ENCODE measurements around the gene PAGR1. TPM values are rescaled to one million over a fixed set of nuclear protein-coding genes. Genes with fewer than 3 reads are reported as not detected.
A peak's percentile ranks its signal among the peaks of the same experiment; 100 is the strongest.

PAGR1 gene
- total and polyA plus RNA-seq, 2 donors (not counting 1 experiment from before 2014, with no cell fraction given) = 17.8 to 28.4 TPM

DNA sequence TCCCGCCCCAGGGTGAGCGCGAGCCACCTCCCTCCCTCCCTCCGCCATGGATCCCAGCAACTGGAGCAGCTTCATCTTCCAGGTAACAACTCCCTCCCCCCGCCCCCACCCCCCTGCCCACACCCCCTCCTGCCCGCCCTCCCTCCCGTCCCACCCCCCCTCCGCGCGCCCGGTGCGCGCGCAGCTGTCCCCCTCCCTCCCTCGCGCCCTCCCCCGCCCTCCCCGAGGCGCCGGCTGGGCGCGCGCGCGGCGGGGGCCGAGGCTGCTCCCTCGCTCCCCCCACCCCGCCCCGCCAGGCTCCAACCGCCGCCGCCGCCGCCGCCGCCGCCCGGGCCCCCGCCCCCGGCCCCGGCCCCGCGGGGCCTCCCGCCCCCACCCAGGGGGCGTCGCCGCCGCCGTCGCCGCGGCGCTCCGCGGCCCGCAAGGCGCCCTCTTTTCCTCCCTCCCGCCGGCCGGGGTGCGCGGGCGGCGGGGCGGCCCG is 9.8 kb upstream of the PAGR1 start, which contains the start of gene MAZ:
TSS of gene MAZ (plus strand) at position 431 of the 481 bp plus-strand sequence. CDS start 173 bp downstream, outside the sequence.
- intact Hi-C loops (cut with micrococcal nuclease) = loop anchor here (5.0 kb wide), 1 partner anchor 104 kb away; no protein-coding TSS in a partner anchor
- Histone ChIP-seq H3K36me3 (replicated peaks in 1 of 2; ENCODE audit: control extremely low read depth in 1 of 2, control insufficient read depth in 1 of 2, extremely low read depth in 1 of 2, insufficient read depth in 2 of 2, low read length in 1 of 2) (peaks cover 4 to 23% of the 10 kb centered on the region in 2 experiments), H4K20me1 (ENCODE audit: control insufficient read depth, insufficient read depth, low read length, poor library complexity, severe bottlenecking) (peaks cover 36% of the 10 kb centered on the region), H3K27me3 (replicated peaks in 1 of 4; ENCODE audit: control extremely low read depth in 1 of 4, control insufficient read depth in 3 of 4, insufficient read depth in 4 of 4, low read length in 3 of 4) (no peaks in the 10 kb centered on the region), H3K9me3 (ENCODE audit: control extremely low read depth in 1 of 3, control insufficient read depth in 2 of 3, insufficient read depth in 1 of 3, low read length in 2 of 3) (no peaks in the 10 kb centered on the region), H3K4me1 (ENCODE audit: control insufficient read depth in 2 of 2, insufficient read depth in 2 of 2, low read length in 2 of 2) (peaks cover 49 to 54% of the 10 kb centered on the region in 2 donors), H2AFZ (ENCODE audit: insufficient read depth, low read depth, low read length, poor library complexity, severe bottlenecking) (peak within 1 kb of the TSS; percentile 78), H3K9ac (ENCODE audit: low read length) (peak within 1 kb of the TSS; percentile 85), H3K4me2 (replicated peaks; ENCODE audit: low read depth, low read length, poor library complexity, severe bottlenecking) (peak within 1 kb of the TSS; percentile 99), H3K4me3 (ENCODE audit: control extremely low read depth in 1 of 5, extremely low read depth in 1 of 5, insufficient read depth in 1 of 5, low read depth in 2 of 5, low read length in 4 of 5) (peak within 1 kb of the TSS; percentile 25 to 95 (median 89)), H3K79me2 (ENCODE audit: control insufficient read depth, insufficient read depth, low read length) (peaks cover 37% of the 10 kb centered on the region), H3K27ac (ENCODE audit: low read length in 2 of 2) (peak within 1 kb of the TSS; percentile 89 to 91)
- peak within 1 kb of the TSS; percentile 100 for H3K27ac Mint-ChIP-seq
- ATAC-seq (ENCODE audit: low read depth) (peak; percentile 18), DNase-seq (peak; percentile 81)
- WGBS (ENCODE audit: insufficient coverage) = under 1% methylated on average over 19 of the region's 67 CpGs
- no peaks in the 10 kb centered on the region for H3K27me3 Mint-ChIP-seq
- ChIA-PET POLR2A (interaction anchor here (0.6 to 4.3 kb wide), 11 partner anchors 10 to 572 kb away, joined by 3 to 31 read pairs (median 5); partner anchors contain the start of genes C16orf54, KIF22 and PAGR1), CTCF (interaction anchor here (2.0 to 3.8 kb wide), 4 partner anchors 12 to 105 kb away, joined by 15 to 66 read pairs (median 38); partner anchors contain the start of genes KIF22, MVP and PAGR1)
- no peaks in the 10 kb centered on the region for H3K9me3 Mint-ChIP-seq (ENCODE audit: insufficient read depth)
- TF ChIP-seq, protein P1, sequence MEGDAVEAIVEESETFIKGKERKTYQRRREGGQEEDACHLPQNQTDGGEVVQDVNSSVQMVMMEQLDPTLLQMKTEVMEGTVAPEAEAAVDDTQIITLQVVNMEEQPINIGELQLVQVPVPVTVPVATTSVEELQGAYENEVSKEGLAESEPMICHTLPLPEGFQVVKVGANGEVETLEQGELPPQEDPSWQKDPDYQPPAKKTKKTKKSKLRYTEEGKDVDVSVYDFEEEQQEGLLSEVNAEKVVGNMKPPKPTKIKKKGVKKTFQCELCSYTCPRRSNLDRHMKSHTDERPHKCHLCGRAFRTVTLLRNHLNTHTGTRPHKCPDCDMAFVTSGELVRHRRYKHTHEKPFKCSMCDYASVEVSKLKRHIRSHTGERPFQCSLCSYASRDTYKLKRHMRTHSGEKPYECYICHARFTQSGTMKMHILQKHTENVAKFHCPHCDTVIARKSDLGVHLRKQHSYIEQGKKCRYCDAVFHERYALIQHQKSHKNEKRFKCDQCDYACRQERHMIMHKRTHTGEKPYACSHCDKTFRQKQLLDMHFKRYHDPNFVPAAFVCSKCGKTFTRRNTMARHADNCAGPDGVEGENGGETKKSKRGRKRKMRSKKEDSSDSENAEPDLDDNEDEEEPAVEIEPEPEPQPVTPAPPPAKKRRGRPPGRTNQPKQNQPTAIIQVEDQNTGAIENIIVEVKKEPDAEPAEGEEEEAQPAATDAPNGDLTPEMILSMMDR (IDR thresholded peaks at IDR 0.05) = no peak
- no peak for TF ChIP-seq EZH2 (IDR thresholded peaks at IDR 0.05; ENCODE audit: borderline replicate concordance, insufficient read depth, low read depth, low read length, poor library complexity, severe bottlenecking)
- peak within 1 kb of the TSS; percentile 98 for H3K4me3 Mint-ChIP-seq
- H3K4me1 Mint-ChIP-seq = peaks cover 50% of the 10 kb centered on the region
